ENCODE results near the gene PRDM16. TPM values are rescaled to one million over a fixed set of nuclear protein-coding genes. Genes with fewer than 3 reads are reported as not detected.

The PRDM16 gene
- polyA plus RNA-seq, 3 donors, result not detected

GRCh38 chr1:3287656-3288160 is 218.7 kb downstream of the PRDM16 start:
- intact Hi-C loops (cut with micrococcal nuclease), result no loop called here
- no peak overlapping the region for H2AFZ ChIP-seq (ENCODE audit: insufficient read depth, low read depth, low read length, poor library complexity, severe bottlenecking)
- no peaks in the 10 kb centered on the region for H3K9me3 ChIP-seq (replicated peaks in 1 of 2; ENCODE audit: control insufficient read depth in 1 of 2, insufficient read depth in 1 of 2, low read length in 2 of 2)
- Mint-ChIP-seq H3K4me3 (no peak overlapping the region), H3K36me3 (no peaks in the 10 kb centered on the region), H3K27ac (no peak overlapping the region), H3K4me1 (no peaks in the 10 kb centered on the region), H3K9me3 (no peaks in the 10 kb centered on the region), H3K27me3 (ENCODE audit: low read depth in 3 of 3) (peaks cover 0 to 9% (median 6%) of the 10 kb centered on the region in 3 donors)
- no peak overlapping the region for H3K4me2 ChIP-seq (replicated peaks; ENCODE audit: extremely low read depth, low read length, poor library complexity, severe bottlenecking)
- WGBS (ENCODE audit: insufficient coverage), result 98% methylated on average over 23 of the region's 25 CpGs
- H4K20me1 ChIP-seq (ENCODE audit: insufficient read depth, low read length), result no peaks in the 10 kb centered on the region
- H3K27me3 ChIP-seq (ENCODE audit: control insufficient read depth in 2 of 2, insufficient read depth in 2 of 2, low read length in 2 of 2), result no peaks in the 10 kb centered on the region
- H3K79me2 ChIP-seq (ENCODE audit: insufficient read depth, low read length), result no peaks in the 10 kb centered on the region
- no peak for DNase-seq
- no peak overlapping the region for H3K4me3 ChIP-seq (replicated peaks in 1 of 3; ENCODE audit: low read depth in 2 of 3, low read length in 3 of 3)
- no peak overlapping the region for H3K9ac ChIP-seq (ENCODE audit: insufficient read depth, low read length, poor library complexity, severe bottlenecking)
- H3K4me1 ChIP-seq (ENCODE audit: control insufficient read depth in 1 of 2, insufficient read depth in 2 of 2, low read length in 2 of 2), result no peaks in the 10 kb centered on the region
- no peaks in the 10 kb centered on the region for H3K36me3 ChIP-seq (replicated peaks in 1 of 2; ENCODE audit: control insufficient read depth in 1 of 2, insufficient read depth in 2 of 2, low read length in 2 of 2)
- TF ChIP-seq CTCF (IDR thresholded peaks at IDR 0.05), result no peak
- no peak overlapping the region for H3K27ac ChIP-seq (ENCODE audit: low read depth in 1 of 2, low read length in 2 of 2)

DNA sequence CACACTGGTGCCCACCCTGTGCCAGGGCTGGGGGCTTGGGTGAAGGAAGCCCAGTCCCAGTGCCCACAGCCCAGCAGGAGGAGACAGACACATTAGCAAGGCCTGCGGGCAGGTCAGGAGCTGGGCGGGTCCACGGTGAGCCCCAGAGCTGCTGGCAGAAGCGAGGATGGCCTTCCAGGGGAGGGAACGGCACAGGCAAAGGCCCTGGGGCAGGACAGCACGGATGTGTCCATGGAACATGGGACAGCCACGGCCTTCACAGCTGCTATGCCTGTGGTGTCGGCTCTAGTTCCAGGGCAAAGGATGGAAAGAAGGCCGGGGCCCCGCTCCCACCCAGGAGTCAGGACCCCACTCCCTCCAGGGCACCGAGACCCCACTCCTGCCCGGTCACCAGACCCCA is 220.5 kb downstream of the PRDM16 start:
- TF ChIP-seq CTCF (IDR thresholded peaks at IDR 0.05), result no peak
- Histone ChIP-seq H3K9me3 (replicated peaks in 1 of 2; ENCODE audit: control insufficient read depth in 1 of 2, insufficient read depth in 1 of 2, low read length in 2 of 2) (no peaks in the 10 kb centered on the region), H3K4me1 (ENCODE audit: control insufficient read depth in 1 of 2, insufficient read depth in 2 of 2, low read length in 2 of 2) (no peaks in the 10 kb centered on the region), H3K4me3 (replicated peaks in 1 of 3; ENCODE audit: low read depth in 2 of 3, low read length in 3 of 3) (no peak overlapping the region), H3K27ac (ENCODE audit: low read depth in 1 of 2, low read length in 2 of 2) (no peak overlapping the region), H3K4me2 (replicated peaks; ENCODE audit: extremely low read depth, low read length, poor library complexity, severe bottlenecking) (no peak overlapping the region), H4K20me1 (ENCODE audit: insufficient read depth, low read length) (no peaks in the 10 kb centered on the region), H2AFZ (ENCODE audit: insufficient read depth, low read depth, low read length, poor library complexity, severe bottlenecking) (no peak overlapping the region), H3K79me2 (ENCODE audit: insufficient read depth, low read length) (no peaks in the 10 kb centered on the region), H3K36me3 (replicated peaks in 1 of 2; ENCODE audit: control insufficient read depth in 1 of 2, insufficient read depth in 2 of 2, low read length in 2 of 2) (no peaks in the 10 kb centered on the region), H3K27me3 (ENCODE audit: control insufficient read depth in 2 of 2, insufficient read depth in 2 of 2, low read length in 2 of 2) (no peaks in the 10 kb centered on the region), H3K9ac (ENCODE audit: insufficient read depth, low read length, poor library complexity, severe bottlenecking) (no peak overlapping the region)
- Mint-ChIP-seq H3K27me3 (ENCODE audit: low read depth in 3 of 3) (peaks cover 0 to 3% (median 0%) of the 10 kb centered on the region in 3 donors), H3K27ac (no peak overlapping the region), H3K4me3 (no peak overlapping the region), H3K9me3 (no peaks in the 10 kb centered on the region), H3K4me1 (no peaks in the 10 kb centered on the region), H3K36me3 (no peaks in the 10 kb centered on the region)
- no peak for DNase-seq
- 96% methylated on average over 10 of the region's 12 CpGs for WGBS (ENCODE audit: insufficient coverage)
- intact Hi-C loops (cut with micrococcal nuclease), result no loop called here

Measured in CD14-positive monocyte (primary cell).